Measurements from ENCODE around the gene TMEM240.

DNA sequence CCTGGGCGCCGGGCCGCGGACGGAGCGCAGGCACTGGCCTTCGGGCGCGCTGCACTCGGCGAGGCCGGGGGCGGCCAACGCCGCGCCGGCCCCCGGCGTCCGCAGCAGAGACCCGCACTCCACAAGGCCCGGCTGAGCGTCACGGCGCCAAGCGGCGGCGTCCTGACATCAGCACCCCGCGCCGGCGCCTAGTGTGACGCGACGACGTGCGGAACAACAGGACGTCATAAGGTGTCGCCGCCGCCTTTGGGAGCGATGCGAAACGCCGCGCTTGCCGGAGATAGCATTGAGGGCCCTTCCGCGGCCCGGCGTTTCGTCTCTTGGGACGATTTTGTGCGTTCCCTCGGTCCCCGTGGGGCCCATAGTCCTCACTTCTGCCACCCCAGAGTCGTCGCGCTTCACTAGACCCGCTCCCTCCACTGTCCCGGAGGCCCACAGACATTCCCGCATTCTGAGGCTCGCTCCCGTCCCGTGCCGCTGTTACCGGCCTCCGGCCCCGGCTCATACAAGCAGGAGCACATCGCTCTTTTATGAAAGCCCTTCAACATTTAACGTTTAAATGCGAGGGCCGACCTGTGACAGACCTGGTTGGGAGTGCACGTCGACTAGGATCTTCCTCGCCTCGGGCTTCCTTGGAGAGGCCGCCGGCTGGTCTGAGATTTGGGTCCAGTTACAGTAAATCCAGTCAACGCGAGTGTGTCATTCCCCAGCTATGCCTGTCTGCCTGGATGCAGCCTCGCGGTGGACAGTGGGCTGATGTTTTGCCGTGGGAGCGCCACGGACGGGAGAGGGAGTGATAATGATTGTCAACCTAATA is 34.5 kb upstream of the TMEM240 start, which contains the start of gene SSU72:
- TF ChIP-seq CTCF (IDR thresholded peaks at IDR 0.05; ENCODE audit: insufficient read depth, low read depth, low read length) (no peak), EZH2 (IDR thresholded peaks at IDR 0.05; ENCODE audit: insufficient read depth, low read length) (no peak)

Data from astrocyte (in vitro differentiated cells and primary cell).